ENCODE measurements around the gene KIAA0513. TPM values are rescaled to one million over a fixed set of nuclear protein-coding genes. Genes with fewer than 3 reads are reported as not detected.
A peak's percentile ranks its signal among the peaks of the same experiment; 100 is the strongest.

The KIAA0513 gene
- total RNA-seq, 1 donor from 2014 or later = 16.3 TPM

DNA sequence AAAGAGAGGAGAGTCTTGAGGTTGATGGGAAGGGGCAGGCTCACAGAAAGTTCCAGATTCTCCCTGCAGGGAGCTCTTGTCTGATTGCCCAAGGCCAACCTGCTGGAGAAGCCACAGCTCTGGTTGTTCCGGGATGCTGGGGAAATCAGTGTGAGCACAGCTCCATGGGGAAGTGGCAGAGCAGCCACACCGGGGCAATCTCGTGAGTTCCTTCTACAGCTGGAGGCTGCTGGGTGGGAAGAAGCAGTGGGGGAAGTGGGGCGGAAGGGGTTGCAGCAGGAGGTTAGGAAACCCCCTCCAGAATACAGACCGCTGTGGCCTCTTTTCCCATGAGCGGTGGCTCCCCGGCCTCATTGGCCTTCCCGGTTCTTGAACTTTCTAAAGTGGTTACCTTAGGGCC is 34.0 kb downstream of the KIAA0513 start:
- DNase-seq (ENCODE audit: low spot score, unreplicated experiment) = no peak
- no peak overlapping the region for H3K27ac Mint-ChIP-seq

DNA sequence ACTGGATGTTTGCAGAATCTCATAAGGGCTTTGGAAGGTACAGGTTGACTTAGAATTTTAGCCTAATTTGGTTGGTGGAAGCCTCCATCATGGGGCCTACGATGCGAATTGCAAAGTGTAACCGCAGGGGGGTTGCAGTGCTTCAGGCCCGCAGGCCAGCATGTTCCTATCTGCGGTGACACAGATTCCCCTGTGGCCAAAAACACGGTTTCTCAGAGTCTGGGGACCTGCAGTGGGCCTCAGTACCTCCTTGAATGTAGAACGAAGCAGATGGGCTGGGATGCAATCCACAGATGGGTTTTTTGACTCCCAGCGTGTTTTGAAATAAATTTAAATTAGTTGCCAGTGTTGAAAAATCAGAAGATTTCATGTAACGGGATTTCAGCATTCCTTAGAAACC is 34.7 kb downstream of the KIAA0513 start:
- Mint-ChIP-seq H3K4me1 (ENCODE audit: low read depth) (peaks cover 4% of the 10 kb centered on the region), H3K36me3 (ENCODE audit: insufficient read depth) (no peaks in the 10 kb centered on the region), H3K4me3 (ENCODE audit: low read depth) (no peak overlapping the region), H3K27ac (no peak overlapping the region), H3K9me3 (ENCODE audit: low read depth) (no peaks in the 10 kb centered on the region), H3K27me3 (no peaks in the 10 kb centered on the region)
- DNase-seq (ENCODE audit: low spot score, unreplicated experiment) = no peak
- TF ChIP-seq, protein P1, sequence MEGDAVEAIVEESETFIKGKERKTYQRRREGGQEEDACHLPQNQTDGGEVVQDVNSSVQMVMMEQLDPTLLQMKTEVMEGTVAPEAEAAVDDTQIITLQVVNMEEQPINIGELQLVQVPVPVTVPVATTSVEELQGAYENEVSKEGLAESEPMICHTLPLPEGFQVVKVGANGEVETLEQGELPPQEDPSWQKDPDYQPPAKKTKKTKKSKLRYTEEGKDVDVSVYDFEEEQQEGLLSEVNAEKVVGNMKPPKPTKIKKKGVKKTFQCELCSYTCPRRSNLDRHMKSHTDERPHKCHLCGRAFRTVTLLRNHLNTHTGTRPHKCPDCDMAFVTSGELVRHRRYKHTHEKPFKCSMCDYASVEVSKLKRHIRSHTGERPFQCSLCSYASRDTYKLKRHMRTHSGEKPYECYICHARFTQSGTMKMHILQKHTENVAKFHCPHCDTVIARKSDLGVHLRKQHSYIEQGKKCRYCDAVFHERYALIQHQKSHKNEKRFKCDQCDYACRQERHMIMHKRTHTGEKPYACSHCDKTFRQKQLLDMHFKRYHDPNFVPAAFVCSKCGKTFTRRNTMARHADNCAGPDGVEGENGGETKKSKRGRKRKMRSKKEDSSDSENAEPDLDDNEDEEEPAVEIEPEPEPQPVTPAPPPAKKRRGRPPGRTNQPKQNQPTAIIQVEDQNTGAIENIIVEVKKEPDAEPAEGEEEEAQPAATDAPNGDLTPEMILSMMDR (IDR thresholded peaks at IDR 0.05; ENCODE audit: unreplicated experiment) = no peak

More for the DNA sequence above, 34.0 kb downstream of the KIAA0513 start:
- H3K4me3 Mint-ChIP-seq (ENCODE audit: low read depth) = no peak overlapping the region
- TF ChIP-seq, protein P1 (IDR thresholded peaks at IDR 0.05; ENCODE audit: unreplicated experiment) = no peak
- no peaks in the 10 kb centered on the region for H3K27me3 Mint-ChIP-seq
- H3K4me1 Mint-ChIP-seq (ENCODE audit: low read depth) = peaks cover 10% of the 10 kb centered on the region
- no peaks in the 10 kb centered on the region for H3K9me3 Mint-ChIP-seq (ENCODE audit: low read depth)
- H3K36me3 Mint-ChIP-seq (ENCODE audit: insufficient read depth) = no peaks in the 10 kb centered on the region

DNA sequence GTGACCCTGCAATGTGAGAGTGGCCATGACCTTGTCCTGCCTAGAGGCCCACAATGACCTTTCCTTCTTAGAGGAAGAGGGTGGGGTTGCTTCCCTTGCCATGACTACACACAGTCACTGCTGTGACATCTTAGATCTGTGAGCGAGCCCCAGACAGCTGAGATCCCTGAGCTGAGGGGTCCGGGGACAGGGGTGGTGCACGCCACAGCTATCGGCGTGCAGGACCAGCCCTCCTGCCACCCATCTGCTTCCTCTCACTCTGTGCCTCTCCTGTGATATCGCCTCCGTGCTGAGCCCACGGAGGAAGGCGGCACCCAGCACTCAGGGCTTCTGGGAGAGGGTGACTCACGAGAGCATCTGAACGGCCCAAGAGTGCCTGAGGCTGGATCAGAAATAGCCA is 35.2 kb downstream of the KIAA0513 start:
- no peak overlapping the region for H3K4me3 Mint-ChIP-seq (ENCODE audit: low read depth)
- no peaks in the 10 kb centered on the region for H3K9me3 Mint-ChIP-seq (ENCODE audit: low read depth)
- peak overlapping the region; percentile 24 for H3K27ac Mint-ChIP-seq
- no peaks in the 10 kb centered on the region for H3K27me3 Mint-ChIP-seq
- peaks cover 1% of the 10 kb centered on the region for H3K4me1 Mint-ChIP-seq (ENCODE audit: low read depth)
- TF ChIP-seq, protein P1 (IDR thresholded peaks at IDR 0.05; ENCODE audit: unreplicated experiment) = no peak
- no peaks in the 10 kb centered on the region for H3K36me3 Mint-ChIP-seq (ENCODE audit: insufficient read depth)
- no peak for DNase-seq (ENCODE audit: low spot score, unreplicated experiment)

DNA sequence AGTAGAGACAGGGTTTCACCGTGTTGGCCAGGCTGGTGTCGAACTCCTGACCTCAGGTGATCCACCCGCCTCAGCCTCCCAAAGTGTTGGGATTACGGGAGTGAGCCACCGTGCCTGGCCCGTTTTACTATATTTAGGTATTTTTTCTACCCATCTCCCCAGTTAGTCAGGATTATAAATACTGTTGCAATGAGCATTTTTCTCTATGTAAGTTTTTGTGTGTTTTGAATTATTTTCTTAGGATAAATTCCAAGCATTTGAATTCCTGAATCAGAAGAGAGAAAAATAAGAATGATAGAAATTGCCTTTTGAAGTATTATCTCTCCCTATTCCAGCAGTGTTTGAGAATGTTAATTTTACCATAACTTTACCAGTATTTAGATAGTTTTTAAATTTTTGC is 36.6 kb downstream of the KIAA0513 start:
- Mint-ChIP-seq H3K4me1 (ENCODE audit: low read depth) (peaks cover 1% of the 10 kb centered on the region), H3K27ac (no peak overlapping the region), H3K9me3 (ENCODE audit: low read depth) (no peaks in the 10 kb centered on the region), H3K36me3 (ENCODE audit: insufficient read depth) (no peaks in the 10 kb centered on the region), H3K4me3 (ENCODE audit: low read depth) (no peak overlapping the region), H3K27me3 (no peaks in the 10 kb centered on the region)
- TF ChIP-seq, protein P1 (IDR thresholded peaks at IDR 0.05; ENCODE audit: unreplicated experiment) = no peak
- DNase-seq (ENCODE audit: low spot score, unreplicated experiment) = no peak

DNA sequence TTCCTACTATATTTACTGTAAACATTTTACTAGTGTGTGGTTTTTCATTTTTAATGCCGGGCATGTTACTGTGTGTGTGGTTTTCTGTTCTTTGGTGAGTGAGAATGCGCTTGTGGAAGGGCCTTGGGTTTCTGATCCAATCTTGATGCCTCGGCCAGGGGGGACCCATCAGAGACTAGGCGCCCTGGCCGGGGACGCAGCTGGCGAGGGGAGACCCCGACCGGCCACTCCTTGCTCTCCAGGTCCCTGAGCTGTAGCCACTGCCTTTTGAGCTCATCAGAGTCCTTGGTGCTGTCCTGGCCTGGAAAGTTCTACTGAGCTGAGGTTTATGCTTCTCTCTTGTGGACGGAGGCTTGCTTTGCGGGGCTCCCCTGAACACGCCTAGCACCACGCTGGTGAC is 37.5 kb downstream of the KIAA0513 start:
- H3K36me3 Mint-ChIP-seq (ENCODE audit: insufficient read depth) = no peaks in the 10 kb centered on the region
- TF ChIP-seq, protein P1 (IDR thresholded peaks at IDR 0.05; ENCODE audit: unreplicated experiment) = no peak
- DNase-seq (ENCODE audit: low spot score, unreplicated experiment) = no peak
- no peak overlapping the region for H3K27ac Mint-ChIP-seq
- H3K9me3 Mint-ChIP-seq (ENCODE audit: low read depth) = no peaks in the 10 kb centered on the region
- H3K4me1 Mint-ChIP-seq (ENCODE audit: low read depth) = peaks cover 1% of the 10 kb centered on the region
- no peak overlapping the region for H3K4me3 Mint-ChIP-seq (ENCODE audit: low read depth)
- no peaks in the 10 kb centered on the region for H3K27me3 Mint-ChIP-seq

Data from progenitor cell of endocrine pancreas (in vitro differentiated cells).